NCI-H1694 (cell line): ENCODE measurements around the gene KRTAP12-3.

ENCODE experiments used
- DNase-seq: peaks from one replicate; lab custom pipeline; 2025; lab: John Stamatoyannopoulos, UW

The KRTAP12-3 gene

DNA sequence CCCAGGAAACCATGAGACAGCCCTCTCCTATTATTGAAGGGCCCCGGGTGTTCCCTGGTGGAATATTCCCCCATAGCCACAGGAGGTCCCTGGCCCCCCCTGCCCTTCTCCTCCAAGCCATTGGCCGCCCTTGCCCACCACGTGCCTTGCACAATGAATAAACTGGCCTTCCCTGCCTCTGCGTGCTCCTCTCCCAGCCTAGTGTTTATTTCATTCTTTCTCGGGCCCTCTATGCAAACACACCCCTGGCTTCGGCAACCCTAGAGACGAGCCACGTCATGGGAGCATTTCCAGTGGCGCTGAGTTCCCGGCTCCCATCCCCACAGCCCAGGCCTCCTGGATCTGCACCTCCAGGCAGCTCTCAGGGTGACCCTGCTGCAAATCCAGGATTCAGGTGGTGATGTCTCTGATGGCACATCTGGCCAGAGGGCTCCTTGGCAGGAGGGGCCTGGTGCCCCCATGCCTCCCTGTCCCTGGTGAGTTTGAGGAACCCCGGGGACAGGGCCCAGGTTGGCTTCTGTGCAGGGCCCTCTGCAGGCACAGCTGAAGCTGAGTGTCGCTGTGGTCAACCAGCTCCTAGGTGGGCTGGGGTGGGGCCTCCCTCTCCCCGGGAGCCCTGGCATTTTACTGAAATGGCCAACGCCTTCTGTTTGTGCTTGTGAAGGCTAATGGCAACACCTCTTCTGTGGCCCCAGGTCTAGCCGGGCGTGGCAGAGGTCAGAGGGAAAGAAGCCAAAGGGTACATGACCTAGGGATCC, 45.4 kb downstream of the KRTAP12-3 start:
- DNase-seq, result no peak

DNA sequence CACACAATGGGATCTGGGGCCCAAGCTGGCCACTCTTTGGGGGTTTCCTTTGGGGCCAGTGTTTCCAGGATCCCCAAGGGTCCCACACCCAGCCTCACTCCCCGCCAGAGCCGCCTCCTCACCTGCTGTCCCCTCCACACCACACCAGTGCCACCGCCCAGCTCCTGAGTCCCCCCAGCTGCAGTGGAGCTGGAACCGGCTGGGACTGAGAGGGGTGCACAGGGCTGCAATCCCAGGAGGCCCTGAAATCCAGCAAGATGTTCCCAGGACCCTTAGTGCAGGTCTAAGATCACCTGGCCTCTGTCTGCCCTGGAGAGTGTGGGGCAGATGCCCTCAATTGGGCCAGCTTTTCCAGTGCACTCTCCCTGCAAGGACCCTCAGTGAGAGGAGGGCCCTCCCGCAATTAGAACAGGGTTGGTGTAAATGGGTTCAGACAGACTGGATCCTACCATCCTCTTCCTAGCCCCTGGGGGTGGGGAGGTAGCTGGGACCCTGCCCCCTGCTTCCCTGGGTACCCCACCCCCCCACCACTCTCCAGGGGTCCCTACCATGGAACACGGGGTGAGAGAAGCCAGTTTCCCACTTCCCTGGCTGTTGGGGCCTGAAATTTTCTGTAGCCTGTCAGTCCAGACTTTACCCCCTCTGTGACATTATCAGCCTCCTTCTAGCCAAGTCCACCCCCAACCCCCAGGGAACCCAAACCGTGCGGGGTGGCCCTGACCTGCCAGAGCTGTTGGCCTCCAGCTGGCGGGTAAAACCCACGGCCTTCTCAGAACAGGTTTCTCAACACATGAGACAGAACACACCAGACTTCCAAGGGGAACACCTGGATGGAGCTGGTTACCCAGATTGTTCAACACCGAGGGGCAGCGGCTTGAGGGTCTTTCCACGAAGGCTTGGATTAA, 46.3 kb downstream of the KRTAP12-3 start:
- no peak for DNase-seq

DNA sequence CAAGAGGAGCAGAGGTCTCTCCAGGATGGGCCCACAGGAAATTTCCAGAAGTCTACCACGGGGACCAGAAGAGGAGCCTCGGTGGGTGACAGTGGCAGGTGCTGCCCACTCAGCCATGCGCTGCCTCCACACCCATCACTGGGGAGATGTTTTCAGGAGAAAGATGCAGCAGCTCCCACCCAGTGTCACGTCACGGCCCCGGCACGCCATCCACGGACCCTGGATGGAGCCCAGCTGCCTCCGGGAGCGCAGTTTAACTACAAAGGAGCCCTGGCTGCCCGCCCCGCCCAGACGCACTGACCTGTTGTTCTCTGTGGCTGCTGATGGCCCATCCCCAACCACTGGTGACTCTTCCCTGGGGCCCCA, 46.9 kb downstream of the KRTAP12-3 start:
- DNase-seq, result no peak

DNA sequence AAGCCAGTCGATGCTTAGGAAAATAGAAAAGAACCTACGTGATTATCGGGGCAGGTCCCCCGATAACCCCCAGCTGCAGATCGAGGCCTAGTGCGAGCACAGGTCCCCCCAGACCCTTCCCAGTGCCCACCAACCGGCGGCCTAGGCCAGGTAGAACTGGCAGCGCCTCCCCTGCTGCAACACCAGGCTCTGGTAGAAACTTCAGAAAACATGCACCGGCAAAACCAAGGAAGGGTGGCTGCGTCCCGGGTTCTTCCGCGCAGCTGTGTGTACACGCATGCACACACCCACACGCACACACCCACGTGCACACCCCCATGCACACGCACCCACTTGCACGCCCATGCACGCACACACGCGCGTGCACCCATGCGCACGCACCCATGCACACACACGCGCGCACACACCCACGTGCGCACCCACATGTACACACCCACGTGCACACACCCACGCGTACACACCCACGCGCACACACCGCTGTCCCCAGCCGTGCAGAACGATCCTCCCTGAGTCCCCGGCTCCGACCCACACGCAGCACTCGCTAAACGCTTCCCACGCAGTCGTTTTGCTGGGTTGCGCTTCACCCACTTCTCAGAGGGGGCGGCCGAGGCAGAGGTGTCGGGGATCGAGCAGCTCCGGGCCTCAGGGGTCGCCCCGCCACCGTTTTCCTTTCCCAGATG, 48.4 kb downstream of the KRTAP12-3 start:
- no peak for DNase-seq

DNA sequence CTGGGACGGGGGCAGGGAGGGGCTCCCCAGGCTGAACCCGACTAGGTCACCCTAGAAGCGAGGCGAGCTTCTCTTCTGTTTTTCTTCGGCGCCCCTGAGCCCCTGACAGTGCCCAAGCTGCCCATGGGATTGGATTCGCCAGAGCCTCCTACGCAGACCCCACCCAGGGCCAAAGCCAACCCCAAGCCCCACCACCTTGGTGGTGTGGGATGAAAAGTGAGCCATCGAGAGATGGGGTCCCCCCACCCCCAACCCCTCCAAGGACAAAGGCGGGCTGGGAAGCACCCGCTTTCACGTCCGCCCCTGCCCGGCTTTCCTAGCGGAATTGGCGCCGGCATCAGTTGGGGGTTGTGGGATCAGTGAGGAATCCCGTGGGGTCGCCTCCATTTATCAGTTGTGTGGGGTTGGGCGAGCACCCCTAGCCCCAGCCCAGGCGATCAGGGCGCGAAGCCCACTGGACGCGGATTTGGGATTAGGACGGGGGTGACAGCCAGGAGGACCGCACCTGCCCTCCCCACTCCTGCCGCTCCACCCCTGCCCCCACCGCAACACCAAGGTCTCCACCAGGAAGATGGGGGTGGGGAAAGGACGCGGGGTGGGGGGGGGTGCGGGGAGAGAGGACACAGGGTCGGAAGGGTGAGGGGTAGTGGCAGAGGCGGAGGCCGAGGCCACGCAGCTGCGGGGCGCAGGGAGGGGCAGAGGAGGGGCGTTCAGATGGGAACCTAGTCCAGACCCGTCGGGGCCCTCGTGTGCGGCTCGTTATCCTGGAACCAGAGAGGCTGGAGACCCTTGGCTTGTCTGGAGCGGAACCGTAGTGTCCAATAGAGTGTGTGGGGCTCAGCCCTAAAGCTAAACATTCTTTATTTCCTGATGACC, 49.2 kb downstream of the KRTAP12-3 start:
- DNase-seq, result no peak
